Measurements from ENCODE around the gene AKNA.

DNA sequence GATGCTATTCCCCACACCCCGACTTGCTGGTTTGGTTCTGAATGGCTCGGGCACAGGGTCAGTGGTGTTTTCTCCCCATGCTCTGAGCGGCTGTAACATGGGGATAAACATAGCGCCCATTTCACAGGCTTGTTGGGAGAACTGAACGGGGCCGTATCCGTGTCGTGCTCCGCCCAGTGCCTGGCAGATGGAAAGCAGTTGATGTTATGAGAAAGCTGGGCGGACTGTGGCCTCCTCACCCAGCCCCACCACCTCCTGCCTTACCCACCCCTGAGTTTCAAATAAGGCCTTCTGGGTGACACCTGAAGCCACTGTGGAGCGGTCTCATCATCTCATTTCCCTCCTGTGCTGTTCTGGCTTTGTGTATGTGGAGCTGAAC, 43.6 kb downstream of the AKNA start:
- TF ChIP-seq POLR2AphosphoS5 (IDR thresholded peaks at IDR 0.05) (no peak), CTCF (IDR thresholded peaks at IDR 0.05) (no peak), POLR2A (IDR thresholded peaks at IDR 0.05; ENCODE audit: low read depth) (no peak), EP300 (IDR thresholded peaks at IDR 0.05) (no peak)
